ENCODE results near the gene NEDD4L.

Gene NEDD4L

DNA sequence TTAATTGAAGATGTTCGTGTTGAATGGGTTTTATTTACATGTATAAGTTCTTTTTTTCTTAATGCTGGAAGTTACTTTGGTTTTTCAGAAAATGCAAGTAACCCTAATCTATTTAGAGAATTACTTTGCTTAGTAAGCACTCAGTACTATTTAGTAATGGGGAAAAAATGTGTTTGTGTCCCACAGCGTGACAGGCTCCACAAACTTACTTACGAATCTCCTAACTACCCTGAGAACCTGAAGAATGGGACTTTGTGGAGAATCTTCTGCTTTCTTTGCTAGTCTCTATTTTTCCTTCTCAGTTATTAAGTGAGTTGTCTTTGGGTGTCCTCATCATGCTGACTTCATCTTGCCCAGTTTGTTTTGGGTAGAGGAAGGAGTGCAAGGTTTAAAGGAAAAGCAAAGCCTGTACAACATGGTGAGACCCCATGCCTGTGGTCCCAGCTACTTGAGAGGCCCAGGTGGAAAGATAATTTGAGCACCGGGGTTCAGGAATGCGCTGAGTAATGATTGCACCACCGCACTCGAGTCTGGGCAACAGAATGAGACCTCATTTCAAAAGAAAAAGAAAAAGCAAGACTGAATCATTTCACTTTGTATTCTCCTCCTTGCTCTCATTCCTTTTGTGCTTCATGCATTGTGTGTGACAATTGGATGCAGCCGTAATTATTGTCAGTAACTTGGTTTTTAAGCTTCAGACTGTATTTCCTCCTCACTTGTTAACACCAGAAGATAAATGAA is 10.2 kb downstream of the NEDD4L start:
- no peak for DNase-seq

DNA sequence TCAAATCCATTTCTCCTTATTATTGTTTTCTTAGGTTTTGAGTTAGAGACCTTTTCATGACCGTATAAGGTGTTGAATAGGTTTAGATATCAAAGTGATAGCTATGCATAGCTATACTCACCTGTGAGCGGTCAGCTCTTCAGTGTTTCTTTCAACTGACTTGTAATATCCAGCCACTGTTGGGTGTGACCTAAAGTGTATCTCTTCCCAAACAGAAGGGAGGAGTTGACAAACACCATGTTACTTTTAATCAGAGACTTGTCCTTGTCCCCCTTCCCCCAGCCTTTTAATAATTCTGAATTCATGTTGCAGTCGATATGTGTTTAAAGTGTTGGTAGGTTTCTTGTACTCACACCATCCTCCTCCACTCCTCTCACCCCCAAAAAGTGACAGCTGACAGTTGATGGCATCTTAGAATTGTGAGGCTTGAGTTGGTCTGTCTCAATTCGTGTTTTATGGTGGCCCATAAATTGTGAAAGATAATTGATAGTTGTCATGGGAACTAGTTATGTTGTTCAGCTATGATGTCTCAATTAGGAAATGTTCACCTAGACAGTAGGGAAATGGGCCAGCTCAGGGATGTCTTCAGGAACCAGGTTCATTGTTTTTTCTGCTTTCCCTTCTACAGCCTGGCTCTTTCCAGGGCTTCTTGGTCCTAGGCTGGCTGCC is 12.0 kb downstream of the NEDD4L start:
- no peak for DNase-seq

- no peak for DNase-seq
Observed at GRCh38 chr18:58056852-58057251, 12.8 kb downstream of the NEDD4L start.

DNA sequence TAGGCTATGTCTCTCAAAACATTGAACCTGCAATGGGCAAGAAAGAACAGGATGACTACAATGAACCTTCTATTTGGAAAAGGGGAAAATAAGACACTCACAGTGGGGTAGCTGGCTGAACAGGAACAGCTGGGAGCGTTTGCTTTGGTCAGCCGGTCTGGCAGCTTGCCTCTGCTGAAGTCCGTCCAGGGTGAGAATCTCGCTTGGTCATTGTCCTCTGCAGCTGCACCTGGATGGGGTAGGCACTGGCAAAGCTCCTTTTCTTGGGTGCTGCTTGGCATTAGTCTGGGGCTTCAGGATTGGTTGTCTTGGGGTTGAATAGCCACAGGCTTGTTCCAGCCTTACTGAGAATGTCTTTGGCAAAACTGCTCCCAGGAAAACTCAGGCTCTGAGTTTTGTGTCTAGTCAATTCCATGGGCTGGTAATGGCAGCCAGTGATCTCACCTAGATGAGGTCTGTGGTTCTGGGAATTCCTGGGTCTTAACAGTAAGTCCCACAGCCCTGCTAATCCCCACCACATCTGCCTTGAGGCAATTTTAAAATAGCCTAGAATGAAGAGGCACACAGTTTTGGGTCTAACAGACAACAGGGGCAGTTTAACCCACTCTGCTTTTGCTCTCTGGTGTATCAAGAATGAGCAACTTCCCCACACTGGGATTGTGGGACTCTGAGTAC is 13.4 kb downstream of the NEDD4L start:
- no peak for DNase-seq

GRCh38 chr18:58058720-58059119 is 14.7 kb downstream of the NEDD4L start:
- DNase-seq = no peak

GRCh38 chr18:58060254-58060653 is 16.2 kb downstream of the NEDD4L start:
- no peak for DNase-seq

- no peak for DNase-seq
Observed at GRCh38 chr18:58061349-58061748, 17.3 kb downstream of the NEDD4L start.

GRCh38 chr18:58064406-58064998 is 20.5 kb downstream of the NEDD4L start:
- DNase-seq = peak; percentile 33

DNA sequence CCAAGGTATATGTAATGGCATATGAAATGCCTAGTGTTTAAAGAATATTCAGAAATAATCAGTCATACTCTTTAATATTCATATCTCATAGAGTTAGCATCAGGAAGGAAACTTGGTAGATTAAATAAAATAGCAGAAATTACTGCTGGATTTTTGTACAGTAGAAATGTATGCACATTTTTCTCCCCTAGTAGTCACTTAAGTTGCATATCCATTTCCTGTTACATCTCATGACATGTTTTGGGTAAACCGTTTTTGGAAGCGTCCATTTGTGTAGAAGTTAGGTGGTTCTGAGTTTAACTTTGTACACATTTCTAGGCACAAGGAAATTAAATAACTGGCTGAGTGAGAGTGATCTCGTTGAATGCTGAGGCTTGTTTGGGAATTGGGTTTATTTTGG is 21.9 kb downstream of the NEDD4L start:
- no peak for DNase-seq

DNA sequence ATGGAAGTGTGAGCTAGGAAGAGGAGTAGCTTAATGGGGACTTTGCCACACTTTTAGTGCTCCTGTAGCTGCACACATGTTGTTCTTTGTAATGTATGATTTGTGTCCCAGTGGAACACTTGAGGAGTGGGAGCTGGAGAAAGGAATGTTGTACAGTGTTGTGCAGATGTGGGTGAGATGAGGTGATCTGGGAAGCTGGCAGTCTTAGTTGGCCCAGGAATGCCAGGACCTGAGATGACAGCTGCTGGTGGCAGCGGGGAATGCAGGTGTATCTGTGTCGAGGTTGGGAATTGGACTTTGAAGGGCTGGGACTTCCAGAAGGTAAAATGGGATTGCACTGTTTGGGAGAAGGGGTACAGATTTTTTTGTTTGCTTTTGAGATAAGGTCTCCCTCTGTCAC is 23.6 kb downstream of the NEDD4L start:
- no peak for DNase-seq

DNA sequence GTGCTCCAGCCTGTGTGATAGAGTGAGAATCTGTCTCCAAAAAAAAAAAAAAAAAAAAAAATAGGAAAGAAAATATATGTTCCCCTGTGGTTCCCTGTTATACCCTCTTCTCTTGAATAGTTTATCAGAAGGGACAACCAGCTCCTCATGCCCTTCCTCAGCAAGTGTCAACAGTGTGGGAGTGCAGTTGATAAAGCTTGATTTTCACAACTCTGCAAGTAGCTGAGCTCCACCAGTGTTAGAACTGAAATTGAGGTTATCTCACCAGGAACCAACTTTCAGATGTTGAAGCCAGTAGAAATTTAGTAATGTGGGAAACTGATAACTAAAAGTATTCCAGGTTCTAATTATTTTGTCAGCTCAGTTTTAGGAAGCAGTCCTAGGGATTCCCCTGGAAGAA is 25.1 kb downstream of the NEDD4L start:
- no peak for DNase-seq

DNA sequence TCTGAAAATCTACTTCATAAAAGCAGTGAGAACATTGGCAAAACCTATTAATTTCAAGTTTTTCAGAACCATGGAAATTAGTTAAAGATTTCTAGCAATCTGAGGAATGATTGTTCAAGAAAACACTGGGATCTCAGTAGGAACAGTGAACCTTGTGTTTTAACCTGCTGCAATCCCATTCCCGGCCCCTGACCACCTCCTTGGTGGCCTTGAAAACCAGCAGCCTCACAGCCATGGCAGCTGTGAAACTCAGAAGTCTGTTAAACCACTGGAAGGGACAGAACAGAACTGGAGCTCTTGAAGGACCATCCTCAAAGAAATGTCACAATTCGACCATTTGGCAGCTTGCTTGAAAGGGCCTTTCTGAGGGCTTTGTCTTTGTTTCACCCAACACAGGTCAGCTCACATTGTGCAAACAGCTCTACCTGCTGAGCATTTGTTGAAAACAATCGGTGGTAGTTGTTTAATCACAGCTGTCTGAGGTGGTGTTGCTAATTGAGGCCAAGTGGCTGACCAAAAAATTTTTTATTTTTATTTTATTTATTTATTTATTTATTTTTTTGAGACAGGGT is 25.8 kb downstream of the NEDD4L start:
- no peak for DNase-seq

DNA sequence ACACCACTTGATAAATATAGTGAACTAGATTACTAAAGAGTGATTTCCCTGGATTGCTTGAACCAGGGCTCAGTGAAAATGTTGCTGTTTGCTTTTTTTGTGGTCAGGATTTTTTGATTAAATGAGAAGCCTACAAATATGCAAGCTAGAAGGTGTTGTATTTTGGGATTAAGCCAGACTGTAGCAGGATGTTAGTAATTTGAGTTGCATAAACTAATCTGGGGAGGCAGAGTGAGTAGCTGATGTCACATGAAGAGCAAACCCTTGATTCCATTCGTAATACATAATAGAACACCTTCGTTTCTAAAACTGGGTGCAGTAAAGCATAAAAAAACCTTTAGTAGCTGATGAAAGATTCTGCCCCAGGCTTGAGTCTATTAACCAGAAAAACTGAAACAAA is 32.0 kb downstream of the NEDD4L start:
- DNase-seq = no peak

- no peak for DNase-seq
Observed at GRCh38 chr18:58077329-58077728, 33.3 kb downstream of the NEDD4L start.

DNA sequence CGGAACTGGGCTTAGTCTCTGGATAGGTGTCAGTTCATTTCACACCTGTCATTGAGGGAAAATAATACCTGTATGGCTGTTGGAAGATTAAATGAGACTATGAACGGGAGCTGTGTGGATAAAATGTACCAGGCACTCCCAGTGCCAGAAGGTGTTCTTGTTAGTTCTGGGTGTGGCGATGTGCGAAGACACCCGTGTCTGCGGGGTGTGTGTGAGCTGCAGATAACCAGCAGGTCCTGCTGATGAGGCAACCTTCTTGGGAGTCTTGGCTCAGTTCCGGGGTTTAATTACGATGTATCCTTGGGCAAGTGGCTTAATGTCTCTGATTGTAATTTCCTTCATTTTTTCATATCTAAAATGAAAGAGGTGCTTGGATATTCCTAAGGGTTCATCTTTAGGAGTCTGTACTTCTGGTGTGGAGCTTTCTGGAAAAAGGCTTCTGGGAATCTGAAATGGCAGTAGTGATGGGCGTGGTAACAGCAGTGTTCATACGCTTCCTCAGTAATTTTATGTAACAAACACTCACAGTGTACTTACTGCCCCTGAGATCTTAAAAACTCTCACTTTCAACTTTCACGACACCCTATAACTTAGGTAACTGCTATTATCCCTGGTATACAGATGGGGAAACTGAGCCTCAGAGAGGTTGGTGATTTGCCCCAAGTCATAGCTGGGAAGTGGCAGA is 35.0 kb downstream of the NEDD4L start:
- no peak for DNase-seq

GRCh38 chr18:58080451-58080850 is 36.4 kb downstream of the NEDD4L start:
- DNase-seq = no peak

- DNase-seq = no peak
Observed at GRCh38 chr18:58087928-58088690, 44.1 kb downstream of the NEDD4L start.

DNA sequence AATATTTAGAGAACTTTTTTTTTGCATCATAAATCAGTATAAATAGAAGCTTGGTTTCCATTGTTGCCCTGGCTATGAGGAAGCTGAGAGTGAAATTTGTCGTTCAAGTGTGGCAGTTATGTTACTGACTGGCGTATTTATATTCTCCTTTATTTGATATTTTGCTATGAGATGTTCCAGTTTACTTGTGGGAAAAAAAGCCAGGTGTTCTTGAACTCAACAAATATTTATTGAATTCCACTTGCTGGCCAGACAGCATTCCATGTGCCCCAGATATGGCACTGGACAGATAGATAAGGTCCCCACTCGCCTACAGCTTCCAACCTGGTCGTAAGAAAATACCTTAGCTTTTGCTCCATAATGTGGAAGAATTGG is 44.7 kb downstream of the NEDD4L start:
- DNase-seq = no peak

DNA sequence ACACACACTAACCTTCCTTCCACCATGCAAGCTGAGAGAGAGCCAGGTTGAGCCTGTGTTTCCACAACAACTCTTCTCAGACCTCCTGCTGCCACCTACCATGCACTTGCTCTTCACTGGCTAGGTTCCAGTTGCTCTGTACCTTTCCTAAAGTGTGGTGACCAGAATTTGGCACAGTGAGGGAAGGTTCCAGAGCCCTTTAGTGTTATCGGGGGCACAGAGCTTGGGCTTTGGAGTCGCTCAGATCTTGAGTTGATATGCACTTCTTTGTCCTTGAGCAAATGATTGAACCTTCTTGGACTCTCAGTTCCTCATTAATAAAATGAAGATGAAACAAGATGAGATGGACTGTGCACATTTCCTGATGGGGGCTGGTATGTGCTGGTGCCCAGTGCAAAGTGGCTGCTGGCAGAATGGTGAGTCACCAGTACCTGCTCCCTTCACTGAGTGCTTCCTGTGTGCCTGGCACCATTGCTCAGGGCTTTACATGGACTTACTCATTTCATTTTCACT is 47.1 kb downstream of the NEDD4L start:
- DNase-seq = peak; percentile 44

DNA sequence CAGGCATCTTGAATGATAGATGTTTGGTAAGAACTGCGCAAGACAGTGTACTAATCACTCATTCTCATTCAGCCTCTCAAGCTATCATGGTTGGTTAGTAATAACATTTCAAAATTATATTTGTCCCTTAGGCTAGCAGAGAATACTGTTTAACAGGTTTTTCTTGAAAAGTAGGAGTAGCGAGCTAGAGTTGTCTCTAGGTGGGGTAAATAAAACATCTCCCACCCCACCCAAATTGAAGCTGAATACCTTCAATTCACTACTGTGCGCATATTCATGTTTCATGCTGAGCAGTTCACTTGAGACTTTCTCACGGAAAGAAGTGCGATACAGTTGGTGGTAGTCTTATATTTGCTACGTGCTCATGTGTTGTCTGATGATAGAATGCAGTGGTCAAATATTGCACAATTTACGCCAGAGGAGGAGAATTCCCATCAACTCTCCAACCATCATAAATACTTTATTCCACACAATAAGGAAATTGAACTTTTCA is 49.3 kb downstream of the NEDD4L start:
- no peak for DNase-seq

DNA sequence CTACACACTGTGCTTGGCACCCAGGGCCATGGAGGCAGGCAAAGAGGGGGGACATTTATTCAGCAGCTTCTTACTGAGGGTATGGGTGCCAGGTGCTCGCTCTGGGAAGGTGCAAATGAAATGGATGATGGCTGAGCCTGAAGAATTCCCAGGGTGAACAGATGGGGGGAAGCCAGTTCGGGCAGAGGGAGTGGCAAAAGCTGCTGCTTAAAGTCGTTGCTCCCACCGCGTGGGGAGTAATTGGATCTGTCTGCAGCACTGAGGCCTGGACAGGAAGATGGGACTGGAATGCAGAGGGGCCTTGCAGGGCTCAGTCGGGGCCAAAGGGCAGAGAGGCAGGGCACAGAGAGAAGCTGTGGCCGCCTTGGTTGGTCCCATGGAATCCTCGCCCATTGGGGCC is 51.2 kb downstream of the NEDD4L start:
- DNase-seq = no peak

DNA sequence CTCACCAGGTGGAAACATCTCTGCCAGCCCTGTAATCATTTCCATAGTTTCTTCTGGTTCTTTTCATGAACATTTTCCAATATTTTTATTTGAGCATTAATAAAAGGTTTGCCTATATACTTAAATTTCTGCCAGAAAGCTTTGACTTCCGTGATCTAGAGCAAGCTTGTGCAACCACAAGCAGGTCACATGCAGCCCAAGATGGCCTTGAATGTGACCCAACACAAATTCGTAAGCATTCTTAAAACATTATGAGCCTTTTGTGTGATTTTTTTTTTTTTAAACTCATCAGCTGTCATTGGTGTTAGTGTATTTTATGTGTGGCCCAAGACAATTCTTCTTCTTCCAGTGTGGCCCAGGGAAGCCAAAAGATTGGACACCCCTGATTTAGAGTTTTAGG is 51.6 kb downstream of the NEDD4L start:
- DNase-seq = no peak
